ENCODE data around the gene NOX3.
A peak's percentile ranks its signal among the peaks of the same experiment; 100 is the strongest.

NOX3 gene

DNA sequence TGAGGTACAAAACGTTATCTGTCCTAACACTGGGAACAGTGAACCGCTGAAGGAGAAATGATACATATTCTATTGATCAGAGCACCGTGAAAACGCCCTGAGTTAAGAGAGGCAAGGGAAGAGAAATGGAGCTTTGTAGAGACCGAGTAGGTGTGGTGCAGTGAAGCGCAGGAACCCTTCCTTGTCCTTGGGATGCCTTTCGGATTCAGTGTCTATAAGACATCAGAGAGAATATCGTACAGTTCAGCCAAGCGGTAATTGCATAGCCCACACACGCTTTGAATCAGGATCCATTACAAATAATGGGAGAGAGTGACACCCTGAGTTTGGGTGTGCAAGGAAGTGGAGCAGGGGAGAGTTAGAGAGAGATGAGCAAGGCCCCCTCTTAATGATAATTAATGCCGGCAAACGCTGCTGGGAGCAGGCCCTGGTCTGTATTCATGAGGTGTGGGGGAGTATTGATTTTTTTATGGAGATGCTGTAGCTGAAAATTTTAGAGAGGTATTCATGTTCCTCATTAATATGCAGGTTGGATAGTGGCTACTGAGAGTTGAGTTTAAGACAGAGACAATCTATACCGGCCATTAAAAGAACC lies 20.7 kb downstream of the NOX3 start:
- no peak for DNase-seq (ENCODE audit: low spot score)

DNA sequence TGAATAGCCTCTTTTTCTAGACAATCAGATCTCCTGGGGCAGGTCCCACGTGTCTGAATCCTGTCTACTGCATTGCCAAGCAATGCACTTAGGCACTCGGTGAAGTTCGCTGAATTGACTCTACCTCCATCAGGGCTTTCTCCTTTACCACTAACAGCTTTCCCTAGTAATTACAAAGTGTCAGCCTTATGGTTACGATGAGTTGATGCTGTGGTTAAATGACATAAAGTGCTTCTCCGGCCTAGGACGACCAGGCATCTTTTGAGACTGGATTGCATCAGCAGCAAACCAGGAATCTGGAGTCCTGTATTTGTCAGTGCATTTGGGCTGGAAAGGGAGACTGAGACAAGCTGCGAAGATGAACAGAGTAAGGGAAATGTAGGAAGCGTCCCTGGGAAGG lies 21.5 kb downstream of the NOX3 start:
- DNase-seq (ENCODE audit: low spot score): no peak

DNA sequence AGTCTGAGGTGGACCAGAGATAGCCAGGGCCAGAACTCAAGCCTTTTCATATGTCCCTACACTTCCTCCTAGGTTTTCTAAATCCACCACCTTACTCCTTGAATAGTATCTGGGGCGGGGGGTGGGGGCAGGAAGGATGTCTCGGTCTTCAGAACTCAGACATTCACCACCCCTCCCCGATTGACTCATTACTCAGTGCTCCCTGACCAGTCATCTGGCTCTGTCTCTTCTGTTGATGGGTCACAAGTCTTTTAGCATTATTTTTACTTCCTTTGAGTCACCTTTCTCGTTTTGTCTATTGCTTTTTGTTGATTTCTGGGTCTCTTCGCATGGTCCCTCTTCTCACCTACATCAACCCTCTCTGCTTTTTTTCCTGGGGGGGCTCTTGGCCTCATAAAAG lies 23.3 kb downstream of the NOX3 start:
- no peak for DNase-seq (ENCODE audit: low spot score)

DNA sequence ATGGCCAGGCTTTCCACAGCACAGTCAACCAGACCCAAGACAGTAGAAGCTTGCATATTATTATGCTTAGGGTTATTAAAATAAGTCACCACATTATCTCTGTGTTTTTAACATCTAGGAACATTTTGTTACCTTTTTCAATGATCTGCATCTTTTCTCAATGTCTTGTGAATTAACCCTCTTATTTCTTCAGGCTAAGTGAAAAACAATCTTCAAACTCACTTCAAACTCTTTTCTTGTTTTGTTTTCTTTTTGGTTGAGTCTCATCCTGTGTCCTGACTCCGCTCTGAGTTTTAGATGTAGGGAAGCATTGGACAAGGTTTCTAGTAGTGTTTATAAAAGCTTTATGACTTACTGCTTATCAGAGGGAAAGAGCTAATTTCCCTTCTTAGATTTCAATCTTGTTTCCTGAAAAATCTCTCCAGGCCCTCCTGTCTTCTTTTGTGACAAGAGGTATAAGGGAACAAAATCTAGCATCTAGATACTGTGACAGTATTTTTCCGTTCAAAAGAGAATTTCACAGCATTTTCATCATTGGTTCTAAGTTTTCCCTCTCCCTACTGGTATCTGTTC lies 26.2 kb downstream of the NOX3 start:
- no peak for DNase-seq (ENCODE audit: low spot score)

DNA sequence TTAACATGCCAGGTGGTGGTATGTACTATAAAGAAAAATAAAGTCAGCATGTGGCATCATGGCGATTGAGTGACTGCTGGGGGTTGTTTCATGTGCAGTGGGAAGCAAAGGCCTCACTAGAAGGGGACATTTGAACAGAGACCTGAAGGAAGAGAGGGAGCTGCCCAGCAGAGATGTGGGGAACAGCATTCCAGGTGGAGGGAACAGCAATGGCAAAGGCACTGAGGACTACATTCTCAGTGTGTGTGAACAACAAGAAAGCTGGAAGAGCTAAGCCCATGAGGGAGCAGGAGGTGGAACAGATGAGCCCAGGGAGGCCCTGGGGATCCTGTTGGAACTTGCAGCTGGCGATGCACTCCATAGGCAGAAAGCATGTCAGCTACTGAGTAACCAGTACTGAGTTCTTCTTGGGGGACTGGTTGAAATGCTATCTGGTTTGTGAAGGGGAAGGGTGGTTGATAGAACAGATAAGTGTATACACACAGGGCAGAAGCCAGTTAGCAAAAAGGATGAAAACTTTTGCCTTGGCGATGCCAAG lies 29.2 kb downstream of the NOX3 start:
- DNase-seq (ENCODE audit: low spot score): no peak

DNA sequence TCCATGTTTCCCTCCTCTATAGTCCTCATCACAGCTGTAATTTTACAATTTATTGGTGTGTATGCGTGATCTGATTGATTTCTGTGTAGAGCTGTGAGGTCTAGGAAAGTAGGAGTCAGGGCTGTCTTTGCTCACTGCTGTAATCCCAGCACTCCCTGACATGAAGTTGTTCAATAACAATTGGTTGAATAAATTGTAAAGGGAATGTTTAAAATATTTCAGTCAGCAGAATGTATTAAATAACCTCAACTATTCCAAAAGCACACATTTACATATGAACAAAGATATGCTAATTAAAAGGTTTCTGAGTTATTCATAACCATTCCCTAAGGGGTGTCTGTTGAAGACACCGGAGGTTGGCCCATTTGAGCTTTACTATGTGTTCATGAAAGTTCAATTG lies 31.5 kb downstream of the NOX3 start:
- no peak for DNase-seq (ENCODE audit: low spot score)

DNA sequence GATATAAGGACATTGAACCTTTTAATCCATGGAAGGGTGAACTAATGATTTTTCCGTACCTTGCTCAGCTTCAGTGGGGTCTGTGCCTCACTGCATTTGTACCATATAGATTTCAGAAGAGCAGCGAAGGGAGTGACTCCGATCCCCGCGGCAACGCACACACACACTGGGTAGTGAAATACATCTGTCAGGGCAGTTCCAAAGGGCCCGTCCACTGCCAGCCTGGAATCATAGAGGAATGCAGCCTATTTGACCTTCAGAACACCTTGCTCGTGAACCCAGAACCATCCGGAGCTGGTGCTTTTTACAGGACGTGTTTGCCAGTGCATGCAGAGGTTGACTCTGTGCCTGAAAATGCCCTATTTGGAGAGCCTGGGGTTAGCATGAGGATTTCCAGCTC lies 33.0 kb downstream of the NOX3 start:
- no peak for DNase-seq (ENCODE audit: low spot score)

DNA sequence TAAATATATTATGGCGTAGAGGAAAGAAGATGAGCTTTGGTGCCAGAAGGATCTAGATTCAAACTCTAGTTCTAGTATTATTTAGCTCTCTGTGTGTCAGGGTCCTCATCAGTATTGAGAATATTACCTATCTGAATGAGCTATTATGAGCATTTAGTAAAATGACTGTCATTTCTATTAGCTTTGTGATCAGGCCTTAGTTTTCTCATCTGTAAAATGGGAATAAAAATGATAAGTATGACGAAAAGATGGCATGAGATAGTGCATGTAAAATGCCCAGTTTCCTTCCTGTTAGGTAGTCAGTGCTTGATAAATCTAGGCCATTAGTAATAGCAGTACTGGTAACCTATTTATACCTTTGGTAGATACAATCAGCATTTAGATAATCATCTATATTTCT lies 35.1 kb downstream of the NOX3 start:
- DNase-seq (ENCODE audit: low spot score): no peak

DNA sequence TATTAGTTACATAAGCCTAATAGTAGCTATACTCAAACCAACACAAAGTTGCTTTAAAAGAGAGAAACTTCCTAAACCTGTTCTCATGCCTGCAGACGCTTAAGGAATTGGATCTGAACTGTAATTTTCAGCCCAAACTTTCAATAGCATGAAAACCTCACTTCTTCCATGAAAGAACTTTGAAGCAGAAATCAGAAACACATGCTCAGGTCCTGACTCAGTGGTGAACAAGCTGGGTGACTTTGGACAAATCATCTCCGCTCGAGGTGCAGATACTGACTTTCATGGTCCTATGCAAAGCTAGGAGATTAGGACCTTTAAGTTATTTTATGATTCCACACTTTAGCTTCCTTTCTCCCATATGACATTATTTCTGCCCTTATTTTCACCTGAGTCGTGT lies 36.5 kb downstream of the NOX3 start:
- DNase-seq (ENCODE audit: low spot score): peak; percentile 26

DNA sequence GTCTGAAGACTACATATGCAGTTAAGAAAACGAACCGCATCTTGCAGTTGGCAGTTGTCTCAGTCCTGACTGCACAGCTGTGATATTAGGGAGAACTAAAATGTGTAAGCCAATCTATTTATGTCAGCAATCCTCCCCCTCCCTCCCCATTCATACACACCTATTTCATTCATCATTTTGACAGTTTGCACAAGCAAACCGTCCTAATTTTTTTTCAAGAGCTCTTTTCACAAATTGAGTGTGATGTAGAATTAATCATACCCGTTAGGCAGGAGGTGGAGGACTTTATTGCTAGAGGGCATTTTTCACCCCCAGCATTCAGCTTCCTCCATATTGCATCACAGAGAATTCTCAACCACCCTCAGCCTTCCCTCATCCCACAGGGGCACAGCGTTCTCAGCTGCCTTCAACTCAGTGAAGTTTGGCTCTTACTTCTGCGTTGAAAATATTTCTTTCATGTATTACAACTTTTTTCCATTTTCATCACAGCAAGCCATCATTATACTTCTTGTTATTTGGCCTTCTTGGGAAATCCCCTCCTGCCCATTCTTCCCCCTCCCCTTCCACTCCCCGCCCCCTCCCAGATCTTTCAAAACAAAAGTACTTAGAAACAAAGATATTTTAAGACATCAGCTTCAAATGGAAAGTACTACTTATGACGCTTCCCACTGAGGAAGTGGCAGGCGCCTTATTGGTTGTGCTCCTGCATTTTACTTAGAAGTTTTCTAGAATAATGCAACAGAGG lies 37.5 kb downstream of the NOX3 start:
- peak; percentile 13 for DNase-seq (ENCODE audit: low spot score)

DNA sequence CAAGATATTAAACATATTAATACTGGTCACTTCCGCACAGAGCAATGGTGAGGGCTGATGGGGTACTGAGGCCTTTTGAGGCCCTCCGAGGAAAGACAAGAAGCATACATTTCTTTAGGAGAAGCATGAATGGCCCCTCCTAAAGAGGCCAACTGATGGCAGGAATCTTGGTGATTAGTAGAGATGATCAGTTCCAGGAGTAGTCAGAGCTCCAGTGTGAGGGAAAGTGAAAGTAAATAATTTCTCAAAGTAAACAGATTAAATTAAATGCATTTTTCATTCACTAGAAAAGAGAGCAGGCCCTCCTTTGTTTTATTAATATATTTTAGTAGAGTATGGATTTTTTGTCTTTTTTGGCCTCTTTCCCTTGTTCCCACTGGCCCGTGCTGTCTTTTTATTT lies 38.2 kb downstream of the NOX3 start:
- DNase-seq (ENCODE audit: low spot score): peak; percentile 20

DNA sequence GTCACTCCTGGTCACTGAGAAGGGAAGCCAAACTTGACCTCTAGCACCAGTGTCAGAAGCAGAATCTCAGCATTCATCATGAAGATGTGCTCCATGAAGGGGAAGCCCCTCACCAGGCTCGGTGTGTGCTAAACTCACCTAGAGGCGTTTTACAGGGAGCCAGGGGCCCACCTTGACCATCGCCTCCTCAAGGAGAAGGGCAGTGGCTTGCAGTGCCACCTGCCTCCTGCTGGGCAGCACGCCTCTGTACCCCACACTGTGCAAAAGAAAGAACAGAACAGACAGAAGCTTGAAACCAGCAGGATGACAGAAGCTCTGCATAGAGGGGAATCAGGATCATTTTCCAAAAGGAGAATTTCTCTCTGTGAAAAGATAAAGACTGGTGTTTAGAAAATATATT lies 39.7 kb downstream of the NOX3 start:
- DNase-seq (ENCODE audit: low spot score): no peak

DNA sequence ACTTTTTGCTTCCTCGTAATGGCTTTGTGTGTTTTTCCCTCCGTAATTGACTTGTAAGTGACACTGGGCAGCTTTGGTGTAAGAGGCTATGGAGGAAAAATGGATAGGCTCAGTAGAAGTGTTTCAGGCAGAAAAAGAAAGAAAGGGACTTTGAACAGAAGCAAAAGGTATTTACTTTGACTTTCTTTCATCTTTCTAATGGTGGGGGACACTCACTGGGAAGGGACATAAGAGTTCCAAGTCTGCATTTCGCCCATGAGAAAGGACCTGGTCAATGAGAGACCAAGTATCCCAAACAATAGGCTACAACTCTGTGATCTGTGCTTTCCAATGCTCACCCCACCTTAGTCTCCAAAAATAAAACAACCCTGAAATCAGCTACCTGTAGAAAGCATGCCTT lies 41.6 kb downstream of the NOX3 start:
- DNase-seq (ENCODE audit: low spot score): no peak

DNA sequence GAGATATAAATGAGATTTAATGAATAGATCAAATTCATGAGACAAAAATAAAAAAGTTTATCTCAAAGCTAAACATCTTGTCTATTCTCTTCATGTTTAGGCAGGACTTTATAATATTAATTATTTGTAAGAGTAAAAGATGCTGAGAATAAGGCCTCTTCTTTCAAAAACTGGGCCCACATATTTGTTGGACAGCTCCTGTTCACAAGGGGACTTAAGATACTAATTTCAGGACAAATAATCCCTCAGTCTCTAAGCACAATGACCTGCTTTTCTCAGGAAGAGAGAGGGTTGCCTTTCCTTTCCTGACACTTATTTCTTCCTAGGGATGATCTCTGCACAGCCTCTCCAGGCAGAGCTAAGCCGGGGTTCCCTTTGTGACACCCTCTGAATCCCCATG lies 43.3 kb downstream of the NOX3 start:
- DNase-seq (ENCODE audit: low spot score): no peak

DNA sequence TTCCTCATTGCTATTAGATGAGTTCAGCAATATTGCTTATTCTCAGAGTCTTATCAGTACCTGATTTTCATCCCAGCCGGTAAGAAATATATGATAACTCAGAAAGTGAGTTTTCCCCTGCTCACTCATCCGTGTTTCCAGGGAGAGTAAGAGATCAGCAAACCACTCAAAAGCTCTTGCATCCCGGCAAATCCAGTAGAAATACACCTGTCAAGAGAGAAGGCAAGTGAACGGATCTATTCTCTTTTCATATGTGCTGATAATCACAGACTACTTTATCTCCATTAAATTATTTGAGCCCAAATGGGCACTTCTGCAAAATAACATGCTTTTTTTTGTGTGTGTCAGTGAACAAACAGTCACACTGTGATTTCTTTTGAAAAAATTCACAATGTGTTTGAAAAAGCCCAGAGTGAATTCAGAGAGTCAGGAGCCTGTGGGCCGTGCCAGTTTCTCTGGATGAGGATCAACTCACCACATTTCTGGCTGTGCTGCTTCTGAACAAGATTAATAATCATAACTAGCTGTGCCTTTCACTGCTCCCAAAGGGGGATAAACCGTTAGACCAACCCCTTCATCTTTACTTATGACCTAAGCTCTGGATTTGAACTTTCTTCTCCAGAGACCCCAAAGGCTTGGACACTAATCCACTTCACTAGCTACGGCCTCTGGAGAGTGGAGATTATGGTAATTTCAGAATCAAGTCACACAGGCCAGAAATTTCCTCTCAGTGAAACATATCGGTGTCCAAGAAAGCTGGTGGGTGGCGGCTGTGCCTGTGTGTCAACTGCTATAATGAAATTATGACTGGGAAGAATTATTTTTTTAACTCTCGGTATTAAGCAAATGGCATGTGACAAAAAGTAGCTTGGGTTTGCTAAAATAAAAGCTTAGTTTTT lies 44.2 kb downstream of the NOX3 start:
- no peak for DNase-seq (ENCODE audit: low spot score)

DNA sequence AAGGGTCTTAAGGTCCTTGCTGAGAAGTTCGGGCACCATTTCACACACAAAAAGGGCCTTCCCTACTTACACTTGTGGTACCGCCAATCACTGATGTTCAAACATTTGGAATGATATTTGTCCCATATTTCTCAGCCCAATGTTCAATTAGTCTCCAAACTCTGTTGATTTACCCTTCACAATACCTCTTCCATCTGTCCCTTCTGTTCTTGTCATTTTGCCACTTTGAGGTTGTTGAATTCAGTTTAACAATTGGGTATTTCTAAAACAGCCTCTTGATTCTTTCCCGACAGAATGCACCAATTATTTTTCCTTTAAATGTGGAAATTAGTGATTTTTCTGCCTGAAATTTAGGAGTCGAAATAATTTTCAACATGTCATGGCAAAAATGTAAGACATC lies 46.2 kb downstream of the NOX3 start:
- DNase-seq (ENCODE audit: low spot score): no peak

DNA sequence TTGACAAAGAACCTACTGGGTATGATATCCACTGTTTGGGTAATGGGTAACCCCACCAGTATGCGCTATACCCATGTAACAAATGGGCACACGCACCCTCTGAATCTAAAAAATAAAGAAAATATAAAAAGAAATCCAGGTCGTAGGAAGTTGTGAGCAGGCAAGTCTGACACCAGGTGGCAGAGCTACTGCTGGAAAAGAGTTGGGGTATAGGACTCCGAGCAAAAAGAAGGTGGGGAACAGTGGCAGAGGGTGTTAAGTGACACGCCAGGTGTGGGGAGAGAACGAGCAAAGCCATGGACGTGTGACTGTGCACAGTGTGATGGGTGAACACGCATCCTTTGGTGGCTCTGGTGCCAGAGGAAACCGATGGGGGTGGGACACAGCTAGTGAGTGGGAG lies 46.7 kb downstream of the NOX3 start:
- no peak for DNase-seq (ENCODE audit: low spot score)

DNA sequence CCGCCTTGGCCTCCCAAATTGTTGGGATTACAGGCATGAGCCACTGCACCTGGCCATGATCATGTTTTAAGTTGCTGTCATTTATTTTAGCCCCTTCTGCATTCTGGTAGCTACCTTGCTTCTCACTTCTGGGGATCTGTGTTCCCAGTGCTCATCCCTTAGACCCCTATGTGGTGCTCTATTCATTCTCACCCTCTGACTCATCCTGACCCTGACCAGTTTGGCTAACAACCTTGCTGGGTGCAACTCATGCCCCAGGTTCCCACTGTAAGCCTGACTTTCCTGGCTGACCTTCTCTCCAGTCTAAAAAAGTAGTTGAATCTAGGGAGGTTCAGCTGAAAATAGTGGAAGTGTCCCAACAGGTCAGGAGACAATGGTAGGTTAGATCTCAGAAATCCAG lies 47.4 kb downstream of the NOX3 start:
- DNase-seq (ENCODE audit: low spot score): no peak

DNA sequence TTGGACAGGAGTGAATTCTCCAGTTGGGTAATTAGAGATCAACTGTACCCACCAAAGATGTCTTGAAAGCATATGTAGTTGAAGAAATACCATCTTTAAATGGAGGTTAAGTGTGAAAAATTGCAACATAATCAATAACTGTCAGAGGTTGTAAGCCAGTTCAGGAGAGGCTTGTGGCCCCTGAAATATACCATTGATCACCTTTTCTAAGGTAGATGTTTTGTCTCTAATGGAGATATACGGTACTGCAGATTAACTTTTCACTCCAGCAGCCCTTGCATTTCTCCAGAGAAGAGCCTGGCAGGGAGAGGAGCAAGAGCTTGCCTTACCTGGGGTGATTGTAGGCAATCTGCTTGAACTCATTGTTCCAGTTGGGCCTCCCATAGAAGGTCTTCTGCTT lies 48.8 kb downstream of the NOX3 start:
- no peak for DNase-seq (ENCODE audit: low spot score)

DNA sequence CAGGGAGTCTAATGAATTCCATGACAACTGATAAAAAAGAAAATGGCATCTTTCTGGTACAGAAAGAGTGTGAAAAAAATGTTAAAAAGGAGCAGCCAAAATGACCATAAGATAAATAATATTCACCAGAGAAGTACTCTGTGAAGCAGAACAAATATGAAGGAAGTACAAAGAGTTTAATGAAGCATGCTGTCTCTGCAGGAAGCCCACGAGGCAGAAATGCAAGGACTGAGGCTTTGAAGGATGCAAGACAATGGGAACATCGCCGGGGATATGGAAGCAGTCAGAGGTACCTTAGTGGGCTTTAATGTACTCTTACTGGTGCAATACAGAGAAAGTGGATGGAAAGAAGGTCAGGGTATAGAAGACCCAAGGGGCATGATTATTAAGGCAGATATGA lies 50.7 kb downstream of the NOX3 start:
- DNase-seq (ENCODE audit: low spot score): no peak

DNA sequence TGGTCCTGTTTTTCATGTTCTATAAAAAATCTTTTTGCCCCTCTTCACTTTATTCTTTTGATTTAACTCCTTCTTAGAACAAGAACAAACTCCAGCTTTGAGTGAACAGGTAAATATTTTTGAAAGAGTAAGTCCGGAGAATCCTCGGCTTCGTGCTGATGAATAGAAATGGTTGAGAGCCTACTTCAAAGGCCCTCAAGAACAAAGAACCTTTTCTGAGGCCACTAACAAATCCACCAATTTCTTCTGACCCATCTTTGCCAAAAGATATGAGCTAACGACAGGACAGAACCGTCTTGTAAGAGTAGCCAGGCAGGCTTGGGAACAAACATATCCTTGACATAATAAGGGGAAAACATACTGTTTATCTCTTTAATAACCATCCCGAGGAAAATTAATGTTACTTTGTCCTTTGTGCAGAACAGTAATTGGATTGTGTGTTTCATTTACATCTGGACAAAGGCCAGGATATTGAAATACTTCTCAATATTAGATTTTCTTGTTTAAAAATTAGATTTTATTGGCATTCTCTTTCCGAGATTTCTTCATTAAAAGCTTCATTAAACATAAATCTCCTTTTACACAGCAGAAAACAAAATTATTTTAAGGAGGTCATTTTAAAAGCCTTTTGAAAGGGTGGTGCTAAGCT lies 52.9 kb downstream of the NOX3 start:
- no peak for DNase-seq (ENCODE audit: low spot score)

DNA sequence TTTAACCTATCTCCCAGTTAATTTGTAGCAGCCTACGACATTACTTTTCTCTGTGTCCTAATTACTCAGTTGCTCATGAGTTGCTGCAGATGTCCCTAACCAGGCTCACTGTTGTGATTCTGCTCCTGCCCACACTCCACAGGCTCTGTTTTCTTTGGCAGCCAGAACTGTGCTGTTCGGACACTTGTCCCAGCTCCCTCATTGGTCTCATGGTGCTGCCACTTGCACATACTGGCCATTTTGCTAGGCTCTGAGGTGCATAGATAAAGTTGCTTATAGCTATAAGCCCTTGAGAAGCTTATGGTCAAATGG lies 55.0 kb downstream of the NOX3 start:
- no peak for DNase-seq (ENCODE audit: low spot score)
